ENCODE data around the gene ARMH4. TPM values are rescaled to one million over a fixed set of nuclear protein-coding genes. Genes with fewer than 3 reads are reported as not detected.

The ARMH4 gene
- total and polyA plus RNA-seq, 8 donors = 0.11 to 2.7 (median 0.86) TPM

DNA sequence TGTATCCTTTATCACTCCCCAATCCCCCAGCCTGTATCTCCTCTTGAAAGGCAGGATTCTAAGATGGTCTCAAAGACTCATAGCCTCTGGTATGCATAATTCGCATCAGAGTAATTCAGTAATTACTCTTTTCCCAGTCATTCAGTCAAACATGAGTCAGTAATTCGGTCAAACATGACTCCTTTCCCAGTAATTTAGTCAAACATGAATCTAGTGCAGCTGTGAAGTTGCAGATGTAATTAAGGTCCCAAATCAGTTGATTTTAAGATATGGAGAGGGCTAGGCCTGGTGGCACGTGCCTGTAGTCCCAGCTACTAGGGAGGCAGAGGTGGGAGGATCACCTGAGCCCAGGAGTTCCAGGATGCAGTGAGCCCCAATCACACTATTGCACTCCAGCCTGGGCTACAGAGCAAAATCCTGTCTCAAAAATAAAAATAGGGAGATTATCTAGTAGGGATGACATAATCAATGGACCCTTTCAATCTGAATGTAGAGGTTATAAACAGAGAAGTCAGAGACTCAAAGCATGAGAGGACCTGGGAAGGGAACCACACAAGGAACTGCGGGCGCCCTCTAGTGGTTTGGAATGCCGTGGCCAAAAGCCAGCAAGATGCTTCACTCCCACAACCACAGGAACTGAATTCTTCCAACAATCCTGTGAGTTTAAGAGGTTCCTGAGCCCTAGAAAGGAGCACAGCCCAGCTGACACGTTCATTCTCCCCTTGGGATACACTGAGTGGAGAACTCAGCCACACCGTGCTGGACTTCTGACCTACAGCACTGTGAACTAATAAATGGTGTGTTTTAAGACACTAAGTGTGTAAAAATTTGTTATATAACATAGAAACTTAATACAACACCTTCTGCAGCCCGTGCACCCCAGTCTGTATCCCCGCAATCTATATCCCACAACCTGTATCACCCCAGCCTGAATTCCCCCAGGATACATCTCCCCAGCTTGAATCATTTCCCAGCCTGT lies 14.3 kb upstream of the ARMH4 start:
- no peak for FAIRE-seq
- Histone ChIP-seq H3K4me3 (no peak overlapping the region), H3K27me3 (no peaks in the 10 kb centered on the region), H3K4me1 (no peaks in the 10 kb centered on the region), H3K27ac (no peak overlapping the region), H3K9me3 (no peaks in the 10 kb centered on the region), H3K36me3 (no peaks in the 10 kb centered on the region)
- DNase-seq = peak; percentile 54 to 95 (median 82)
- intact Hi-C loops (cut with DNase I) = loop anchor here in 1 of 3 donors (5.0 kb wide), 1 partner anchor 59 kb away; no protein-coding TSS in a partner anchor
- TF ChIP-seq, protein P1, sequence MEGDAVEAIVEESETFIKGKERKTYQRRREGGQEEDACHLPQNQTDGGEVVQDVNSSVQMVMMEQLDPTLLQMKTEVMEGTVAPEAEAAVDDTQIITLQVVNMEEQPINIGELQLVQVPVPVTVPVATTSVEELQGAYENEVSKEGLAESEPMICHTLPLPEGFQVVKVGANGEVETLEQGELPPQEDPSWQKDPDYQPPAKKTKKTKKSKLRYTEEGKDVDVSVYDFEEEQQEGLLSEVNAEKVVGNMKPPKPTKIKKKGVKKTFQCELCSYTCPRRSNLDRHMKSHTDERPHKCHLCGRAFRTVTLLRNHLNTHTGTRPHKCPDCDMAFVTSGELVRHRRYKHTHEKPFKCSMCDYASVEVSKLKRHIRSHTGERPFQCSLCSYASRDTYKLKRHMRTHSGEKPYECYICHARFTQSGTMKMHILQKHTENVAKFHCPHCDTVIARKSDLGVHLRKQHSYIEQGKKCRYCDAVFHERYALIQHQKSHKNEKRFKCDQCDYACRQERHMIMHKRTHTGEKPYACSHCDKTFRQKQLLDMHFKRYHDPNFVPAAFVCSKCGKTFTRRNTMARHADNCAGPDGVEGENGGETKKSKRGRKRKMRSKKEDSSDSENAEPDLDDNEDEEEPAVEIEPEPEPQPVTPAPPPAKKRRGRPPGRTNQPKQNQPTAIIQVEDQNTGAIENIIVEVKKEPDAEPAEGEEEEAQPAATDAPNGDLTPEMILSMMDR (IDR thresholded peaks at IDR 0.05) = peak; percentile 74 to 91 (median 83)
- peak; percentile 62 to 89 (median 86) for ATAC-seq
- 21 to 24% methylated on average over 10 of the region's 10 CpGs for WGBS, 2 donors

DNA sequence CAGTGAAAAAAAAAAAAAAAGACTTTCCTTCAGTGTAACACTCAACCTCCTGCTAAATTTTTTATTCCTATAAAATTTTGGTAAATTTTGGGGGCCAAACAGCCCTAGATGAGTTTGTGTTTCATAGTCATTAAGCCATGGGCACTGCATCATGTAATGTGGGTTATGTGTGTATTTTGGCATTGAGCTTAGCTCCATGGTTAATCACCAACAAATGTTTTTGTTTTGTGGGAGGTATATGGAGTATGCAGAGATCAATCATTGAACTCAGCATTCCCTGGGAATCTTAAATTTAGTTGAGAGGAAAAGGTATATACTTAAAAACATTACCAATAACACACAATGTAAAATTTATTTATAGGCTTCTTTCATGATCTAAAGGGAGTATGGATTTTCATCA lies 8.5 kb upstream of the ARMH4 start:
- FAIRE-seq (no peak), ATAC-seq (no peak), DNase-seq (no peak)
- no peak overlapping the region for H3K27ac ChIP-seq
- H3K27me3 ChIP-seq = no peaks in the 10 kb centered on the region
- no peaks in the 10 kb centered on the region for H3K36me3 ChIP-seq
- intact Hi-C loops (cut with DNase I) = no loop called here
- H3K4me3 ChIP-seq = no peak overlapping the region
- TF ChIP-seq, protein P1 (IDR thresholded peaks at IDR 0.05) = no peak
- H3K4me1 ChIP-seq = no peaks in the 10 kb centered on the region
- H3K9me3 ChIP-seq = no peaks in the 10 kb centered on the region

DNA sequence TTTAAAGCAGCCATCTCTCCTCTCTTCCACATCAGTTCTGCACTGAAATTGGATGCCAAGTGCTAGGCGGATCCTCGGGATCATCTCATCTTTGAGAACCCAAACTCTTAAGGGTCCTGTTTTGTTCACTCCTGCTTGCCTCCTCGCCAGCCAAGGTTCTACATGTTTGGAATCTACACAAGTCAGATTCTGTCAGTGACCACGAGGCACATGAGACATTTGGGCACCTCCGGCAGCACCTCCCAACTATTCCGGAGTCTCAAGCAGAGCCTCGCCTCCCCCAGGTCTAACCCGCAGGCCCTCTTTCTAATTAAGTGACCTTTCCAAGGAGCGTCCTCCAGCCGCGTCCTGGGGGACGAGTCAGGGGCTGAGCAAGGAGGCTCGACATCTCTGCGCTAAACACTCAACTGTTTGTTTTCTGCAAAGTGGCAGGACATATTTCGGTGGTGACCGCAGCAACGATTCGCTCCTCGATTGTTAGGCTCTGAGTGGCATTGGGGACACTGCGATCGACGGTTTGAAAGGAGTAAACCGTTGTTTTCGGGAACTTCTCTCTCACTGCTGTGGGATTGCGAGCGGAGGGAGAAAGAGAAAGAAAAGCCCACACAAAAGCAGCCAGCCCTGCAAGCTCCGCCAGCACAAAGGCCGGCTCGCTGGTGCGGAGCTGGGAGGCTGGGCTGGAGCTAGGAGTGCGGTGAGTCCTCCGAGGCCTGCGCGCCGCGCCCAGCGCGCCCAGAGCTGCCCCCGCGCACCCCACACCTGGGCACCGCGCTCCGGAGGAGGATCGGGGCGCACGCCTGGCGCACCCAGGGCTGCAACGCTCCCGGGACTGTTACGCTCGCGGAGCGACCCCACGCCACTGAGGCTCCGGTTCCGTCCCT lies 640 bp downstream of the ARMH4 start:
- Histone ChIP-seq H3K4me3 (peak overlapping the region; percentile 60 to 87 (median 72)), H3K4me1 (peaks cover 0 to 5% (median 0%) of the 10 kb centered on the region in 3 donors), H3K36me3 (no peaks in the 10 kb centered on the region), H3K27ac (peak overlapping the region in 2 of 4 donors; percentile 48 to 57), H3K27me3 (peaks cover 0 to 7% (median 0%) of the 10 kb centered on the region in 4 donors), H3K9me3 (no peaks in the 10 kb centered on the region)
- FAIRE-seq (no peak), ATAC-seq (peak; percentile 66 to 74 (median 69)), DNase-seq (peak in 1 of 6 donors; percentile 30)
- WGBS, 2 donors = 1% methylated on average over 47 to 56 of the region's 56 CpGs
- intact Hi-C loops (cut with DNase I) = no loop called here
- TF ChIP-seq, protein P1 (IDR thresholded peaks at IDR 0.05) = no peak

DNA sequence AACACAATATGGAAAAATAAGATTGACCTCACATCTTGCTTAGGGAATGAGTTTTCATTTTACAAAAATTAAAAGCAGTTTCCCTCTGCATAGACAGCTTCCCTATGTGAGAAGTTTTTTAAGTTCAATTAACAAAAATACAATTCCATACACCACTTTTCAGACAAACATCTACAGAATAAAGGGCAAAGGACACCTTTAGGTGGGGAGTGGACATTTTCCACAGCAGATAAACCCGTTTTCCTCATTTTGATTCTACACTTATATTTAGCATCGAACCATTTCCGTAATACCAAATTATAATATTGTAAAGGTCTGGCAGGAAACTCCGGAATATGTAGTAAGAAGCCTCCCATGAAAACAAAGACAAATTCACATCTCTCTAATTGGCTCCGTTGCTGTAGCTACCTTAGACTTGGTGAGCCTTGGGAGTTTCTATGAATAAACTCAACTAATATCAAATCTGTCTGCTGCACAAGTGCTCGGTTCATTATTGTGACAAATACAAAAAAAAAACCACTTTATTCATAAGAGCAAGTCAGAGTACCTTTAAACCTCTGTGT lies 1.7 kb downstream of the ARMH4 start:
- Histone ChIP-seq H3K36me3 (no peaks in the 10 kb centered on the region), H3K27me3 (peaks cover 0 to 7% (median 0%) of the 10 kb centered on the region in 4 donors), H3K9me3 (no peaks in the 10 kb centered on the region), H3K4me3 (no peak overlapping the region), H3K4me1 (peaks cover 0 to 5% (median 0%) of the 10 kb centered on the region in 3 donors), H3K27ac (no peak overlapping the region)
- no peak for FAIRE-seq
- TF ChIP-seq, protein P1 (IDR thresholded peaks at IDR 0.05) = no peak
- ATAC-seq = no peak
- intact Hi-C loops (cut with DNase I) = no loop called here
- DNase-seq = no peak
- WGBS, 2 donors = 72 to 73% methylated on average over 6 of the region's 6 CpGs
